Smooth muscle cell of the brain vasculature (primary cell): ENCODE results near the gene PLD4.
"Not testable (repeated sequence)": the region's sequence is repeated elsewhere in the genome, so short reads cannot be mapped to it uniquely, and the experiment has no call there.

Experiments used
- DNase-seq: peaks from one replicate; pipeline ENCODE4 v3.0.0-alpha.2; 2012; ENCODE audit warnings: low read depth, low spot score

PLD4 gene, protein sequence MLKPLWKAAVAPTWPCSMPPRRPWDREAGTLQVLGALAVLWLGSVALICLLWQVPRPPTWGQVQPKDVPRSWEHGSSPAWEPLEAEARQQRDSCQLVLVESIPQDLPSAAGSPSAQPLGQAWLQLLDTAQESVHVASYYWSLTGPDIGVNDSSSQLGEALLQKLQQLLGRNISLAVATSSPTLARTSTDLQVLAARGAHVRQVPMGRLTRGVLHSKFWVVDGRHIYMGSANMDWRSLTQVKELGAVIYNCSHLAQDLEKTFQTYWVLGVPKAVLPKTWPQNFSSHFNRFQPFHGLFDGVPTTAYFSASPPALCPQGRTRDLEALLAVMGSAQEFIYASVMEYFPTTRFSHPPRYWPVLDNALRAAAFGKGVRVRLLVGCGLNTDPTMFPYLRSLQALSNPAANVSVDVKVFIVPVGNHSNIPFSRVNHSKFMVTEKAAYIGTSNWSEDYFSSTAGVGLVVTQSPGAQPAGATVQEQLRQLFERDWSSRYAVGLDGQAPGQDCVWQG

DNA sequence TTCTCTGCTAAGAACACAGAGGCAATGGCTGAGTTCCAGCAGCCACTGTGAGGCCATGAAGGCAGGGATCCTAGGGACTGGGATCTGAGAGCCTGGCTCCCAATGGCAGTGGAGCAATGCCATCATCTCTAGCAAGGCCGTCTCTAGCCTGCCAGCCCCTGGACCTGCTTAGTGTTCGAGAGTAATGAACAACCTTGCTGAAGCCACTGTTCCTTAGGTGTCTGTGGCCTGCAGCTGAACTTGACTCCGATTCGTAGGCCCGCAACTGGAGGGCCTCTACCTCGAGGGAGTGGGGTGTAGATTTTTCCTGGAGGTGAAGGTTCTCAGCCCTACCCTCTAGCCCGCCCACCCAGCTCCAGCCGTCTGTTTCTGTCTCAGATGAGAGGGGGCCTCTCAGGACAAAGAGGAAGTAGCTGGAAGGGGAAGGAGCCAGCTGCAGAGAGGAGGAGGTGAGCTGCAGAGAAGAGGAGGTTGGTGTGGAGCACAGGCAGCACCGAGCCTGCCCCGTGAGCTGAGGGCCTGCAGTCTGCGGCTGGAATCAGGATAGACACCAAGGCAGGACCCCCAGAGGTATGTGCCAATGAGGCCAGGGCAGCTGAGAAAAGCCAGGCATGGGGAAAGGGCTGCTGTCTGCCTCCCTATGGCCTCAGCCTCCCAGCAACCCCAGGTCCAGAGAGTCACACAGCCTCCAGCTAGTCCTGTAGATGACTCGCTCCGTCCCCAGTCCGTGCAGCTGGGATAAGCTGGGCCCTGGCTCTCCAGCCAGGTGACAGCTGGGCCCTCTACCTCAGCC is at the start of gene PLD4:
Gene PLD4 (plus strand): TSS at position 459 of the 793 bp plus-strand sequence. CDS start 2,262 bp downstream, outside the sequence.
- no peak for DNase-seq

DNA sequence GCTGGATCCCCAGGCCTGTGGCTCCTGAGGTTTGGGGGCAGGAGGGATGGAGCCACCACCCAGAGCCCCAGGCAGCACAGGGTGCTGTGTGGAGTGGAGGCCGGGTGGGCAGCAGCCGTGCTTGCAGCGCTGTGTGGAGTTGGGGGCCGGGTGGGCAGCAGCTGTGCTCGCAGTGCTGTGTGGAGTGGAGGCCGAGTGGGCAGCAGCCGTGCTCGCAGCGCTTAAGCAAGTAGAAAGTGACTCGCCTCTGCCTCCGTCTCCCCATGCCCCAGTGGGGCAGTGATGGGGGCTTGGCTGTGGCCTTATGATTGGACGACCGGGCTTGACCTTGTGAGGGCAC is 49.3 kb upstream of the PLD4 start:
- no peak for DNase-seq

DNA sequence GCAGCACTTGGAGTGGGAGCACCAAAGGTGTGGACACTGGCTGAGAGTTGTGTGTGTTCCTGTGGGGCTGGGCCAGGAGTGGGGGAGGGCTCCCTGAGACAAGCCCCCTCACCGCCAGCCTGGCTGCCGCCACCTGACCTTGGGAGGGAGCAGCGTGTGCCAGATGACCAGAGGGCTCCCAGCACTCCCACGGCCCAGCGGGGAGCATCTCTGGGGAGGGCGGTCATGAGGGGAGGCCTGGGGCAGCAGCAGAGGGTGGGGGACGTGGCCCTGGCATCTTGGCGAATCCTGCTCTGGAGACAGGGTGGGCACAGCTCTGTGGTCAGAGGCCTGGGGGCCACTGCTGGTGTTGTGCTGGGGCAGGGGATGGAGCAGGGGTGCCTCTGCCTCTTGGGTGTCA is 48.9 kb upstream of the PLD4 start:
- no peak for DNase-seq

DNA sequence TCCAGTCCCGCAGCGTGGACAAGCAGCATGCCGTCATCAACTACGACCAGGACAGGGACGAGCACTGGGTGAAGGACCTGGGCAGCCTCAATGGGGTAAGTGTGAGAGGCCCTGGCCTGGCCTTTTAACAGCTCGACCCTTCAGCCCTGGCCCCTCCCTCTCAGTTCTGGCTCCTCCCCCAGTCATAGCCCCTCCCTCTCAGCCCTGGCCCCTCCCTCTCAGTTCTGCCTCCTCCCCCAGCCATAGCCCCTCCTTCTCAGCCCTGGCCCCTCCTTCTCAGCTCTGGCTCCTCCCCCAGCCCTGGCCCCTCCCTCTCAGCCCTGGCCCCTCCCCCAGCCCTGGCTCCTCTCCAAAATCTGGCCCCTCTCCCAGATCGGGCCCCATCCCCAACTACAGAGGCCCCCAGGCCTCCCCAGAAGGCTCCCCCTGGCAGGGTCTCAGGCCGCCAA is 48.4 kb upstream of the PLD4 start:
- no peak for DNase-seq

DNA sequence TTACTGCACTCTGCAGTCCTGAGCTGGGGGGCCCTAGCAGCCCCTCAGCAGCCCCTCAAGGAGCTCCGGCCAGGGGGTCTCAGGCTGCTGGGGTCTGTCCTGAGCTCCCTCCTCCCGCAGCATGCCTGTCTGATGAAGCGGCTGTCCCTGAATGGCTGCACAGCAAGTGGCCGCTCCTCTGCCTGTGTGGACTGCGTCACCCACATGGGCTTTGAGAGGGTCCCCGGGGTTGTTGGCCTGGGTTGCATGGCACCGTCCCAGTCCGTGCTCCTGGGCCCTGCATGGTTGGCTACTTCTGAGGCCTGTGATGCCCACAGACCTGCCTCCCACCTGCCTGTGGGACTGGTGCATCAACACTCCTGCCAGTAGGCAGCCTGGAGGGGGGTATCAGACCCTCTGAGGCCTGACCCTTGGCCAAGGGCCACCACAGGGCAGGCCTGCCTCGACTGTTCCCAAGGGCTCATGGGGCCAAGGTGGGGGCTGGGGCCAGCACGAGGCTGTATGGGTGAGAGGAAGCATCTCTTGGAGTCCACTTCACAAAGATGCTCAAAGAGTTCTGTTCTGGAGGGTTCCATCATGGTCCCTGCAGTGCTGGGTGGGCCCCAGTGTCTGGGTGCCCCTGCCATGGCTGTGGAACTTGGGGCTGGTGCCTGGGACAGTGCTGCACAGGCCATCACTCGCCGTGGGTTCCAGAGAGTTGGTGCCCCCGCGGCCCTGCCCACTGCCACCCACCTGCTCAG is 47.4 kb upstream of the PLD4 start:
- DNase-seq, result no peak

DNA sequence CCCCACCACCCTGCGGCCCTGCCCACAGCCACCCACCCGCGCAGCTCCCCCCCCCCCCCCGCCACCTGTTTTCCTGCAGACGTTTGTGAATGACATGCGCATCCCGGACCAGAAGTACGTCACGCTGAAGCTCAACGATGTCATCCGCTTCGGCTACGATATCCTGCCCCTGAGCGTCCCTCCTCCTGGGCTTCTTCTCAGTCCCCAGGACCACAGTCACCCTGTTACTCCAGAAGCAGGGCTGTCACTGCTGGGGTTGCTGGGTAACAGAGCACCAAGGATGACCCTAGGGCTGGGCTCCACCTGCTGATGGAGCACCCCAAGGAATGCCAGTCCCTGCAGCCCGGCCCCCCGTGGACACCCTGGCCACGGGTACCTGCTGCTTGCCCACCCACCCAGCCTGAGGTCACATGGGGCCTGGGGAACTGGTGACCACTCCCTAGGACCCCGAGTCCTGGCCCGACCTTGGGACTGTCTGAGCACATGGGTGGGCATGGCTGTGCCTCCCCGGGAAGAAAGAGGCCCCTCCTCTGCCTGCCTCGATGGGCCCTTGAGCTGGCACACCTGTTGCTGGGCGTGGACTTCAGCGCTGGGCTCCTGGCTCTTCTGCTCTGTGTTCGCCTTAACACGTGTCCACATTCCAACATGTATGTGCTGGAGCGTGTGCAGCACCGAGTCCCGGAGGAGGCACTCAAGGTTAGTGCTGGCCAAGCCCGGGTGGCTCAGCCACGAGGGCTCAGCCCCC is 46.7 kb upstream of the PLD4 start:
- DNase-seq, result no peak

DNA sequence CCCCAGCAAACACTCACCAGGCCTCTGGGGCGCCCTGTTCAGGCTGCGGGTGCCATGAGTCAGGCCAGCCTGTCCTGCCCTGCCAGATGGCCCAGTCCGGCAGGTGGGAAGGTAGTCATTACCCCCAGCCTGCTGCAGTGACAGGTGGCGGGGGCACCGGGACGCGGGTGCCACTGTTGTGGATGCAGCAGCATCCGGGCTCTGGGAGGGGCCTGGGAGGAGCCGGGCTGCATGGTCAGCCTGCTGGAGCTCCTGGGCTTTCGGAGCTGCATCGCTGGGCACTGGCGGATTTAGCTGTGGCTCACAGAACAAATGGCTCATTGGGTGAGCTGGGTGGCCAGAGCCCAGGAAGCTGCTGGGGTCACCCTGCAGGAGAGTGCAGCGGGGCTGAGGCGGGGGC is 46.1 kb upstream of the PLD4 start:
- DNase-seq, result no peak

DNA sequence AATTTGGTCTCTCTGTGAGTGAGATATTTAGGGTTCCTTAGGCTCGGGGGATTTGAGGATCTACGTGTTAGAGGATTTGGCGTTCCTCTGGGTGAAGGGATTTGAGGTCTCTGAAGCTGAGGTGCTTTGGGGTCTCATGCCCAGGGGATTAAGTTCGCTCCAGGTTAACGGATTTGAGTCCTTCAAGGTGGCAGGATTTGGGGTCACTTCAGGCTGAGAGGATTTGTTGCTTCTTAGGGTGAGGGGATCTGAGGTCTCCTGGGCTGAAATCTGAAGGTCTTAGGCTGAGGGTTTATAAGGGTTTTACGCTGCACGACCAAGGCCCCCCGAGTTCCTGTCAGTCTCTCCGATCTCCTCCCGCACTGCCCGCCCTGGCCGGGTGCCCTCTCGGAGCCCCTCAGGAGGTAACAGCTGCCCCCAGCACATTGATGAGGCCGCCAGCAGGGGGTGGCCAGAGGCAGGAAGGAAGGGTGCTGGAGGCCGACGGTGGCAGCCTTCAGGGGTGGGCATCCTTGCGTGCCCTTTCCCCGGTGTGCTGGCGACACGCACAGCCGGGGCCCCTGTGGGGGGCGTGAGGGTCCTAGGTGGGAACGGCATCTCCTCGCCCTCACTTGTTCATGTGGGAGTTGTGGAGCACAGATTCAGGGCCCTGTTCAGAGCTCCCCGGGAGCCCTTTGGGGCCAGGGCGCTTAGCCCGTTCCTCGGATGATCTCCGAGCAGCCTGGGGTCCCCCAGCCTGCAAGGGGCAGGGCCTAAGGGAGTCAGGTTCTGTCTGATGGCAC is 45.3 kb upstream of the PLD4 start:
- DNase-seq, result no peak

DNA sequence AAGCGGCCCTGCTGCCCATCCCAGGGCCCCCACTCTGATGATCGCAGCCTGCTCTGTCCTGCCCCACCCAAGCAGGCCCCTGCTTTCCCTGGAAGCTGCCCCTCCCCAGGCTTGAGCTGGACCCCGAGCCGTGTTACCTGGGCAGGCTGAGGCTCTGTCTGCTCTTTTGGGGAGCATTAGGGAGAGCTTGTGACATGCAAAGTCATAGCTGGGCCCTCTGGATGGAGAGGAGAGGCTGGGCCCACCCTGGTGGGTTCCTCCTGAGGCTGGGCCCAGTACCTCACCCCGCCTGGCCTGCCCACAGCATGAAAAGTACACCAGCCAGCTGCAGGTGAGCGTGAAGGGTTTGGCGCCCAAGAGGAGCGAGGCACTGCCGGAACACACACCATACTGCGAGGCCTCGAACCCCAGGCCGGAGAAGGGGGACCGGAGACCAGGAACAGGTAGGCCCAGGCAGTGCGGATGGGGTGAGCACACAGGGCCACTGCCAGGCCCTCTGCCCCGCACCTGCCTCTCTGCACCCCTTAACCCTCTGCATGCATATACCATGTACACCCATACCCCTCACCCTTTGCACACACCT is 44.6 kb upstream of the PLD4 start:
- no peak for DNase-seq

DNA sequence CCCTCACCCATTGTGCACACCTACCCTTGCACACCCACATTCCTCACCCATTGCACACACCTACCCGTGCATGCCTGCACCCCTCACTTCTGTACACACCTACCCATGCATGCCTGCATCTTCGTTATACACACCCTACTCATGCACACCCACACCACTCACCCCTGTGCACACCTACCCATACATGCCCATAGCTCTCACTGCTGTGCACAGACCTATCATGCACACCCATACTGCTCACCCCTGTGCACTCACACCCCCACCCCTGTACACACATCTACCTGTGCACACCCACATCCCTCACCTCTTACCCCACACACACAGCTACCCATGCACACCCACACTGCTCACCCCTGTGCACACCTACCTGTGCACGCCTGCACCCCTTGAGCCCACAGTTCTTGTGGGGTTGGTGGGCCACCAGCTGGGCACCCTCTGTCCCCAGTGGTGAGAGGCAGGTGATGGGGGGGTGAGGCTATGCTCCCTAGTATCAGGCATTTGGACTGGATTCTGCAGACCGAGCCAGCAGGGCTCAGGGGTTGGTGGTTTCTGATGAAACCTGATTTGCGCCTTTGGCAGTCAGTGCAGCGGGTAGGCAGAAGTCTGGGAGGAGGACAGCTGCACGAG is 44.0 kb upstream of the PLD4 start:
- DNase-seq, result no peak

DNA sequence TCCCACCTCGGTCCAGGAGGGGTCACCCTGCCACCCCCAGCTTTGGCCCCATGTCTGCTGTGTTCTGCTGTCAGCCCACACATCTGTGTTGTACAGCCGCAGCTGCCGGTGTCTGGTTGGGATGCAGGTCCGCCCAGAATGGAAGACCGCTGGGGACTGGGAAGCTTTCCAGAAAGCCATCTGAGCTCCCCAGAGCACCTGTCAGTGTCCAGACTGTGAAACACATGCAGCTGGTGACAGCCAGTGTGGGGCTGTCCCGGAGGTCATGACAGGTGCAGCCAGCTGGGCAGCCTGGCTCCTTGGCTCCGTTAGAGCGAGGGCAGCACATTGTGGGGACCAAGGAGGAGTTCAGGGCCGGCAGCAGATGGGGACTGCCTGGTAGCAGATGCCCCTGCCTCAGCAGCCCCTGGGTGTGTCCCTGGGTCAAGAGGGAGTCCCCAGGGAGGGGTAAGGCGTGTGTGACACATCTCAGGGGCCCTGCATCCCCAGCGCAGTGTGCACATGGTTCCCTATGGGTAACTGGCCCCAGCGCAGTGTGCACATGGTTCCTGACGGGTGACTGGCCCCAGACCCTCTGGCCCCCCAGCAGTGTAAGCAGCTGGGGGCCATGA is 43.2 kb upstream of the PLD4 start:
- DNase-seq, result no peak

DNA sequence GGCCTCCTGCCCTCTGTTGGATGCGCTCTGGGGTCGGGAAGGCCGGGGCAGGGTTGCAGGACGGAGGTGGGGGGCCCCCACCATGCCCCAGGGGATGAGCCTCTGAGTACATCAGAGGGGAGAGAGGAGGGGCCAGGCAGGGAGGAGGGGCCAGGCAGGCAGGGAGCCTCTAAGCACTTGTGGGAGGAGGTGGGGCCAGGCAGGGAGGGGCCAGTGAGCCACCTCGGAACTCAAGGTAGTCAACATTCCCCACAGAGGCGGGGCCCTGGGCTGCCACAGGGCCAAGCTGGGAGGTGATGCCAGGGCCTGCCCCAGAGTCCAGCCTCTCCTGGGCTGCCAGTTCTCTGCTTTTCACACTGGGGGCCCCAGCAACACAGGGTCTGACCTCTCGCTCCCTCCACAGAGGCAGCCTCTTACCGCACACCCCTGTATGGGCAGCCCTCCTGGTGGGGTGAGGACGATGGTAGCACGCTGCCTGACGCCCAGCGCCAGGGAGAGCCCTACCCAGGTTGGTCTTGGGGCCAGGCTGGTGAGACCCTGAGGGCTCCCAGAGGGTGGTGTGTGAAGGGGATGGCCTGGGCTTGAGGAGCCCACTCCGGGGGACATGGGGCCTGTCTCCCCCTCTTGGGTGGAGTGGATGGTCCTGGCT is 42.2 kb upstream of the PLD4 start:
- no peak for DNase-seq

DNA sequence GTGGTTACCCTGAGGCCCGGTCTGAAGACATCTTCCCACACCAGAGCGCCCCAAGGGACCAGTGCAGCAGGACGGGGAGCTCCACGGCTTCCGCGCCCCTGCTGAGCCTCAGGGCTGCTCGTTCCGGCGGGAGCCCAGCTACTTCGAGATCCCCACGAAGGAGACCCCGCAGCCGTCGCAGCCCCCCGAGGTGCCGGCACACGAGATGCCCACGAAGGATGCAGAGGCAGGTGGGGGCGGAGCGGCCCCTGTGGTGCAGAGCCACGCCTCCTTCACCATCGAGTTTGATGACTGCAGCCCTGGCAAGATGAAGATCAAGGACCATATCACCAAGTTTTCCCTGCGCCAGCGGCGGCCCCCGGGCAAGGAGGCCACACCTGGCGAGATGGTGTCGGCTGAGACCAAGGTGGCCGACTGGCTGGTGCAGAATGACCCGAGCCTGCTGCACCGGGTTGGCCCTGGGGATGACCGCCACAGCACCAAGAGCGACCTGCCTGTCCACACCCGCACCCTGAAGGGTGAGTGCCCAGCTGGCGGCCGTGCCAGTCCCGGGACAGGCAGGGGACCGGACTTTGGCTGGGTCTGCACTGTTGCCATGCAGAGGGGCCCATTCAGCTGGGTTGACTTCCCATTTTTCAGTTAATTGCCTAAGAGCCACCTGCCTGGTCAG is 41.6 kb upstream of the PLD4 start:
- DNase-seq, result no peak

DNA sequence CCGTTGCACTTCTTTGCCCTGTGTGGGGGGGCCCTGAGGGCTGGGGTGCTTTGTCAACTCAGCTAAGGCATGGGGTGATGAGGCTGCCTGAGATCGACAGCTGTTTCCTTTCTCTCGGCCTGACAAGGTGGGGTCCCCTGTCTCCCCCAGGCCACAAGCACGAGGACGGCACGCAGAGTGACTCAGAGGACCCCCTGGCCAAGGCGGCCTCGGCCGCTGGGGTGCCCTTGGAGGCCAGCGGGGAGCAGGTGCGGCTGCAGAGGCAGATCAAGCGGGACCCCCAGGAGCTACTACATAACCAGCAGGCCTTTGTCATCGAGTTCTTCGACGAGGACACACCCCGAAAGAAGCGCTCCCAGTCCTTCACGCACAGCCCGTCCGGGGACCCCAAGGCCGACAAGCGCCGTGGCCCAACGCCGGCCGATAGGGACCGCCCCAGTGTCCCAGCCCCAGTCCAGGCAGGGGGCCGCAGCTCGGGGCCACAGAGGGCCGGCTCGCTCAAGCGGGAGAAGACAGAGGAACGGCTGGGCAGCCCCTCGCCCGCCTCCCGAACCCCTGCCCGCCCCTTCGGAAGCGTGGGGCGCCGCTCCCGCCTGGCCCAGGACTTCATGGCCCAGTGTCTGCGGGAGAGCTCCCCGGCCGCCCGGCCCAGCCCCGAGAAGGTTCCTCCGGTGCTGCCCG is 40.9 kb upstream of the PLD4 start:
- no peak for DNase-seq

DNA sequence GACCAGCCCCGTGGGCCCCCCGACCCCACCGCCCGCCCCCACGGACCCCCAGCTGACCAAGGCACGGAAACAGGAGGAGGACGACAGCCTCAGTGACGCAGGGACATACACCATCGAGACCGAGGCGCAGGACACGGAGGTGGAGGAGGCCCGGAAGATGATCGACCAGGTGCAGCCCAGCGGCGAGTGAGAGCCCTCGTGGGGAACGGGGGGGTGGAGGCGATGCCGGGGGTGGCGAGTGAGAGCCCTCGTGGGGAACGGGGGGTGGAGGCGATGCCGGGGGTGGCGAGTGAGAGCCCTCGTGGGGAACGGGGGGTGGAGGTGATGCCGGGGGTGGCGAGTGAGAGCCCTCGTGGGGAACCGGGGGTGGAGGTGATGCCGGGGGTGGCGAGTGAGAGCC is 40.3 kb upstream of the PLD4 start:
- not testable (repeated sequence) for DNase-seq

DNA sequence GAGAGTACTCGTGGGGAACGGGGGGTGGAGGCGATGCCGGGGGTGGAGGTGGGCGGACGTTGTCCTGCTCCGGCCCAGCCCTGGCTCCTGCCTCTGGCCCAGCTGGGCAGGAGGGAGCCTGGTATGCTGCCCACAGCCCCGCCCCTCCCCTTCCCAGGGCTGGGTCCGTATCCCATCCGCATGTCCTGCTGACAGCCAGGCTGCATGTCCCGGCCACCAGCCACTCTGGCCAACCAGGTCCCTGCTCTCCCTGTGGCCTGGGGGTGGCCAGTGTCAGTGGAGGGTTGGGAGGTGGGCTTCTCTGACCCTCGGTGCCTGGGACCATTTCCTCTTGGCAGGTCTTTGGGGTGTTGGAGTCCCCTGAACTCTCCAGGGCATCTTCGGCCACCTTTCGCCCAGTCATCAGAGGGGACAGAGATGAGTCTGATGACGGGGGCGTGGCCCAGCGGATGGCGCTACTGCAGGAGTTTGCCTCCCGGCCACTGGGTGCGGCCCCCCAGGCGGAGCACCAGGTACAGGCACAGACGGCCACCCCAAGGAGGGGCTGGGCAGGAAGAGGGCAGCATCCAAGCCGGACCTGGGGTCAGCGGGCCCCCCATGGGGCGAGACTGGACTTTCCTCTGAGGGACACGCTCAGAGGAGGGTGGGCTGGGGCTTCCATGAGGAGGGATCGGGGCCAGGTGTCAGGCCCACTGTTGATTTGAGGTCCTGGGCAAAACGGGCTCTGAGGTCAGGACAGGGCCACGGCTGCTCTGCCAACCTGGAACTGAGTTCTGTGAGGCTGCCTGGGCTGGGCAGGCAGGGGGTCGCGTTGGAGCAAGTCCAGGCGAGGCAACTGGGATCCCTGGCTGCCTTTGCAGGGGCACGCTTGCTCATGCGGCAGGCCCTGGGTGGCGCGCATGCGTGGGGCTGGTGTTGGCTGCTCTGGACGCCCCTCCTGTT is 39.4 kb upstream of the PLD4 start:
- DNase-seq, result no peak
